ENCODE data around the gene DNAAF2.
"Not testable (repeated sequence)": the region's sequence is repeated elsewhere in the genome, so short reads cannot be mapped to it uniquely, and the experiment has no call there.

Gene DNAAF2

GRCh38 chr14:49619730-49620129 is 15.3 kb downstream of the DNAAF2 start:
- TF ChIP-seq CTCF (IDR thresholded peaks at IDR 0.05; ENCODE audit: extremely low read depth, missing control alignments) = no peak

DNA sequence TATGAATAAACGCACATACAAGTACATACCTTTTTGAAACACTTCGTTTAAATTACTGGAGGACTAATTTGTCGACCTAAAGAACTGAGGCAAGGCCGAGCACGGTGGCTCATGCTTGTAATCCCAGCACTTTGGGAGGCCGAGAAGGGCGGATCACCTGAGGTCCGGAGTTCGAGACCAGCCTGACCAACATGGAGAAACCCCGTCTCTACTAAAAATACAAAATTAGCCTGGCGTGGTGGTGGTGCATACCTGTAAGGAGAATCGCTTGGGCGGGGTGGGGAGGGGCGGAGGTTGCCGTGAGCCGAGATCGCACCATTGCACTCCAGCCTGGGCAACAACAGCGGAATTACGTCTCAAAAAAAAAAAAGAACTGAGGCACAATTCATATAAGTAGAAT is 15.8 kb downstream of the DNAAF2 start:
- DNase-seq (ENCODE audit: low spot score) = not testable (repeated sequence)

More at GRCh38 chr14:49619730-49620129, 15.3 kb downstream of the DNAAF2 start:
- no peak for DNase-seq (ENCODE audit: low spot score)

DNA sequence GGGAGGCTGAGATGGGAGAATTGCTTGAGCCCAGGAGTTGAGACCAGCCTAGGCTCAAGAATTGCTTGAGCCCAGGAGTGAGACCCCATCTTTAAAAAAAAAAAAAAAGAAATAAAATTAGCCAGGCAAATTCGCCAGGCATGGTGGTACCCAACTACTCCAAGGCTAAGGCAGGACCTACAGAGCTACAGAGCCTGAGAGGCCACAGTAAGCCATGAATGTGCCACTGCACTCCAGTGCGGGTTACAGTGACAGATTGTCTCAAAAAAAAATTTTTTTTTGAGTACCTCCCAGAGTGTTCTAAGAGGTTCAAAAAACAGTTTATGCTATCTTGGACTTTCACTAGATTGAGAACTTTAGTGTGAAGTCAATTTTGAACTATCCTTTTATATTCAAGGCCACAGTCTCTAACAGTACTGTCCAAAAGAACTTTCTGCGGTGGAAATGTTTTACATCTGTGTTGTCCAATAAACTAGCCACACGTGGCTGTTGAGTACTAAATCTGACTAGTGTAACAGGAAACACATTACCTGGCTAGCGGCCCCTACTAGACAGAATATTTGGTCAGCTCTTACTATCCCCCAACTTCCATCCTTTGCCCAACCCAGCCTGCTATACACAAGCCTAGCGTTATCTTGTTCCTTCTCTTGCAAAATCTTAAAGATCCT is 17.1 kb downstream of the DNAAF2 start:
- DNase-seq (ENCODE audit: low spot score) = no peak

DNA sequence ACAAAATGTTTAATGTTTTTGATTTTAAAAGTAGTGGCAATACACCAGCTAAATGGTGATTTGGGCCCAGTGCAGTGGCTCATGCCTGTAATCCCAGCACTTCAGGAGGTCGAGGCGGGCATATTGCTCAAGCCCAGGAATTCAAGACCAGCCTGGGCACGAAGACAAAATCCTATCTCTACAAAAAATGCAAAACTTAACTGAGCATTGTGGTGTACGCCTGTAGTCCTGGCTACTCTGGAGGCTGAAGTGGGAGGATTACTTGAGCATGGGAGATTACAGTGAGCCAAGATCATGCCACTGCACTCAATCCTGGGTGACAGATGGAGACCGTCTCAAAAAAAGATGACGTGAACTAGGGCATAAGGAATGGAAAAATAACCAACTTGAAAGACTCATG is 19.3 kb downstream of the DNAAF2 start:
- DNase-seq (ENCODE audit: low spot score) = no peak
- no peak for TF ChIP-seq CTCF (IDR thresholded peaks at IDR 0.05; ENCODE audit: extremely low read depth, missing control alignments)

More for the DNA sequence above, 17.1 kb downstream of the DNAAF2 start:
- TF ChIP-seq CTCF (IDR thresholded peaks at IDR 0.05; ENCODE audit: extremely low read depth, missing control alignments) = no peak

DNA sequence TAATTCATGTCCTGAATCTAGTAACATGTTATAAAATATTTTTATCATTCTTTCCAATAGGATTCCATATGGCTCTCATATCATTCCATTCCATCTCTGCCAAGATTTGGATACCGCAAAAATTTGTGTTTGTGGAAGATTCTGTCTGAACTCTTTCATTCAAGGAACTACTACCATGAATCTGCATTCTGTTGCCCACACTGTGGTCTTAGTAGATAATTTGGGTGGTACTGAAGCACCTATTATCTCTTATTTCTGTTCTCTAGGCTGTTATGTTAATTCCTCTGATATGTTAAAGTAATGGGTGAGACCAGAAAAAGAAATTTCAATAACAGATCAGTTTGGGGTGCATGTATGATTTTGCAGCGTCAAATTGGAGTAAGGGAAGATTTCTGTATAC is 20.8 kb downstream of the DNAAF2 start:
- no peak for DNase-seq (ENCODE audit: low spot score)
- TF ChIP-seq CTCF (IDR thresholded peaks at IDR 0.05; ENCODE audit: extremely low read depth, missing control alignments) = no peak

GRCh38 chr14:49612671-49613070 is 22.4 kb downstream of the DNAAF2 start:
- no peak for TF ChIP-seq CTCF (IDR thresholded peaks at IDR 0.05; ENCODE audit: extremely low read depth, missing control alignments)
- DNase-seq (ENCODE audit: low spot score) = no peak

DNA sequence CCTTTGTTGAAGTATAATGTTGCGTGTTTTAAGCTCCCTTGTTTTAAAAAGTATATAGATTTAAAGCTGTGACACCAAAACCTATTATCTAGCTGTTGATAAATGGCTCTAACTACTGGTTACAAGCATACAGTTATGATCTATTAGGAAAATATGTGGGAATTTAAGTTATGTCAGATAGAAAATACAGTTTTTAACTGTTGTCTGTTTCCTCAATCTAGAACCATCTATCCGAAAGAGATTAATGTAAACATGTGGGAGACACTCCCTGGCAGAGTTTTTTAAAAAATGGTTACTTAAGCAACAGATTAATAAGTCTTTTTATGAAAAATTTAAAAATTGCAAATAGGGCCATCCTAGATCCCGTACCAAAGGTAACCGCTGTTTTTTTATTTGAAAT is 22.8 kb downstream of the DNAAF2 start:
- no peak for TF ChIP-seq CTCF (IDR thresholded peaks at IDR 0.05; ENCODE audit: extremely low read depth, missing control alignments)
- DNase-seq (ENCODE audit: low spot score) = no peak

DNA sequence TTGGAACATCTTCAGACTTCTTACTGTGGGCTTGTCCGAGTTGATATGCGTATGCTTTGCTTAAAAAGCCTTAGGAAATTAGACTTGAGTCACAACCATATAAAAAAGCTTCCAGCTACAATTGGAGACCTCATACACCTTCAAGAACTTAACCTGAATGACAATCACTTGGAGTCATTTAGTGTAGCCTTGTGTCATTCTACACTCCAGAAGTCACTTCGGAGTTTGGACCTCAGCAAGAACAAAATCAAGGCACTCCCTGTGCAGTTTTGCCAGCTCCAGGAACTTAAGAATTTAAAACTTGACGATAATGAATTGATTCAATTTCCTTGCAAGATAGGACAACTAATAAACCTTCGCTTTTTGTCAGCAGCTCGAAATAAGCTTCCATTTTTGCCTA is 27.5 kb downstream of the DNAAF2 start:
- no peak for TF ChIP-seq CTCF (IDR thresholded peaks at IDR 0.05; ENCODE audit: extremely low read depth, missing control alignments)
- DNase-seq (ENCODE audit: low spot score) = no peak
